K562 (cell line): Measurements from ENCODE around the gene HAPLN3. TPM values are rescaled to one million over a fixed set of nuclear protein-coding genes. Genes with fewer than 3 reads are reported as not detected.

Experiments
- ATAC-seq: fragments of 200-7000 bp; cut with Tn5 transposase; 3 replicates; pipeline ENCODE4 v1.9.1; 2020; ENCODE audit warnings: moderate library complexity
- BruUV-seq: library from RNA; stranded (reverse); fragments of 400-500 nt; replicated peaks from 2 replicates; lab custom pipeline; 2021; lab: Mats Ljungman, UMichigan
- CTCF ChIA-PET: fragments of 300-600 bp; formaldehyde crosslinking; extraction: SDS; loops from one replicate; lab custom pipeline; 2021; ENCODE audit warnings: low intra/inter-chr PET ratio; lab: Yijun Ruan, JAX
- POLR2A ChIA-PET: fragments of 300-600, 350-650 bp; sonication (Branson Sonifier 250); formaldehyde crosslinking; extraction: SDS; loops from one replicate; lab custom pipeline; 2021; ENCODE audit warnings: antibody characterized with exemption, inconsistent platforms; lab: Yijun Ruan, JAX
- DNase-seq, 4 experiments: peaks; one replicate each; pipeline versions ENCODE4 v3.0.0 to v3.0.0-alpha.2; 2011 to 2018; ENCODE audit warnings: low spot score in 3 of 4, mixed read lengths in 3 of 4; ENCODE audit errors: extremely low read depth in 1 of 4
- FAIRE-seq: peaks from 2 replicates; lab custom pipeline; 2011; peaks lifted over from hg19 to GRCh38; lab: Jason Lieb, UNC
- H2AFZ ChIP-seq: 2 replicates; pipeline ENCODE4 v1.6.0; 2011; ENCODE audit warnings: low read depth, low read length, control low read depth, inconsistent platforms
- H3K27ac ChIP-seq: fragments of 200-600 bp; 3 replicates; pipeline ENCODE4 v1.8.0; 2011; ENCODE audit warnings: low read depth, mild to moderate bottlenecking, control low read depth, inconsistent platforms, low read length, moderate library complexity, mixed read lengths; ENCODE audit errors: extremely low read depth
- H3K27me3 ChIP-seq, 2 experiments: fragments of 300-600 bp in 1 of 2; 2 replicates in 1 of 2; 3 replicates in 1 of 2; pipeline versions ENCODE4 v1.6.0 to v1.8.0; 2011; ENCODE audit warnings: inconsistent platforms in 2 of 2, low read length in 2 of 2, mild to moderate bottlenecking in 1 of 2, mixed read lengths in 1 of 2, moderate library complexity in 1 of 2; ENCODE audit not compliant: control insufficient read depth in 2 of 2, insufficient read depth in 2 of 2
- H3K36me3 ChIP-seq: fragments of 300-600 bp; 3 replicates; pipeline ENCODE4 v1.8.0; 2011; ENCODE audit warnings: mild to moderate bottlenecking, low read length, inconsistent platforms; ENCODE audit not compliant: control insufficient read depth, insufficient read depth
- H3K4me1 ChIP-seq, 2 experiments: fragments of 200-600 bp in 1 of 2; replicated peaks in 1 of 2; 2 replicates in 1 of 2; 3 replicates in 1 of 2; pipeline versions ENCODE4 v1.5.1 to v1.8.0; 2011; ENCODE audit warnings: inconsistent platforms in 2 of 2, low read length in 2 of 2, mild to moderate bottlenecking in 1 of 2, mixed read lengths in 1 of 2, moderate library complexity in 1 of 2; ENCODE audit not compliant: control insufficient read depth in 2 of 2, insufficient read depth in 2 of 2
- H3K4me2 ChIP-seq: 2 replicates; pipeline ENCODE4 v1.6.1; 2011; ENCODE audit warnings: low read length, control low read depth, inconsistent platforms, mixed read lengths; ENCODE audit not compliant: insufficient read depth
- H3K4me3 ChIP-seq: fragments of 200-600 bp; sonication (generic), shearing (Covaris generic); 2 replicates; pipeline ENCODE4 v1.5.1; 2016; ENCODE audit warnings: control low read depth, inconsistent platforms
- H3K79me2 ChIP-seq: fragments of 200-600 bp; 3 replicates; pipeline ENCODE4 v1.8.0; 2011; ENCODE audit warnings: low read length, inconsistent platforms; ENCODE audit not compliant: control insufficient read depth, insufficient read depth
- H3K9ac ChIP-seq, 2 experiments: 2 replicates each; pipeline versions ENCODE4 v1.6.0 to v1.6.1; 2011; ENCODE audit warnings: low read depth in 2 of 2, low read length in 2 of 2, control low read depth in 1 of 2, inconsistent platforms in 1 of 2, mild to moderate bottlenecking in 1 of 2, mixed read lengths in 1 of 2; ENCODE audit not compliant: insufficient read depth in 1 of 2
- H3K9me1 ChIP-seq: one replicate; pipeline ENCODE4 v1.6.0; 2011; ENCODE audit warnings: inconsistent platforms, mild to moderate bottlenecking, low read length, moderate library complexity; ENCODE audit not compliant: control insufficient read depth, insufficient read depth
- H3K9me3 ChIP-seq: replicated peaks from 2 replicates; pipeline ENCODE4 v1.5.1; 2011; ENCODE audit warnings: low read depth, low read length, inconsistent platforms; ENCODE audit not compliant: control insufficient read depth, insufficient read depth
- H4K20me1 ChIP-seq: replicated peaks from 2 replicates; pipeline ENCODE4 v1.6.1; 2011; ENCODE audit warnings: low read length, inconsistent platforms, mixed read lengths; ENCODE audit not compliant: control insufficient read depth, insufficient read depth
- ATF4 ChIP-seq: fragments of 450-650 bp; formaldehyde crosslinking; IDR thresholded peaks from 2 replicates; pipeline ENCODE4 v1.4.0; 2022; ENCODE audit warnings: mild to moderate bottlenecking, moderate library complexity
- HDAC8 ChIP-seq: fragments of 450-650 bp; IDR thresholded peaks from 2 replicates; pipeline ENCODE4 v1.6.1; 2016; ENCODE audit warnings: mild to moderate bottlenecking, missing genetic modification characterization, moderate library complexity, missing compliant biosample characterization
- MAFK ChIP-seq: IDR thresholded peaks from 2 replicates; pipeline ENCODE4 v1.6.1; 2011; ENCODE audit warnings: low read length, improper control_type of control experiment
- MCM2 ChIP-seq: fragments of 450-650 bp; IDR thresholded peaks from 2 replicates; pipeline ENCODE4 v1.6.1; 2017; ENCODE audit warnings: low read depth, mild to moderate bottlenecking
- MEIS2 ChIP-seq: fragments of 450-650 bp; IDR thresholded peaks from 2 replicates; pipeline ENCODE4 v1.6.1; 2014; ENCODE audit warnings: mild to moderate bottlenecking; ENCODE audit not compliant: partially characterized antibody
- POLR2A ChIP-seq: fragments of 450-650 bp; conservative IDR thresholded peaks from 2 replicates; pipeline ENCODE4 v1.6.1; 2016
- RBM17 ChIP-seq: fragments of 200-400 bp; formaldehyde crosslinking; IDR thresholded peaks from 2 replicates; pipeline ENCODE4 v1.6.1; 2017; ENCODE audit warnings: low read depth, mild to moderate bottlenecking, low read length, borderline replicate concordance
- TCF3 ChIP-seq: sonication (generic); formaldehyde crosslinking; IDR thresholded peaks from 2 replicates; pipeline ENCODE4 v1.4.0; 2020; ENCODE audit warnings: mild to moderate bottlenecking, missing genetic modification reagents
- THAP12 ChIP-seq: fragments of 250-450 bp; sonication (Bioruptor Pico); IDR thresholded peaks from 2 replicates; pipeline ENCODE4 v1.9.0; 2021; ENCODE audit warnings: mild to moderate bottlenecking, inconsistent platforms
- XRCC4 ChIP-seq: IDR thresholded peaks from one replicate; pipeline ENCODE4 v1.6.1; 2011; ENCODE audit not compliant: insufficient read depth, insufficient read length; ENCODE audit errors: extremely low read depth
- ZFP1 ChIP-seq: fragments of 450-650 bp; formaldehyde crosslinking; IDR thresholded peaks from 2 replicates; pipeline ENCODE4 v1.4.0; 2020; ENCODE audit warnings: mild to moderate bottlenecking, mixed read lengths
- ZNF778 ChIP-seq: fragments of 450-650 bp; formaldehyde crosslinking; IDR thresholded peaks from 2 replicates; pipeline ENCODE4 v1.4.0; 2020; ENCODE audit warnings: mild to moderate bottlenecking, moderate library complexity
- WGBS: fragments of 100-300 bp; shearing (Covaris generic); methylation state at CpG from one replicate; pipeline ENCODE4 v1.1.6; 2016; ENCODE audit warnings: low coverage, mixed read lengths; ENCODE audit not compliant: insufficient coverage; ENCODE audit errors: missing lambda C conversion rate; 5-methylcytosine and 5-hydroxymethylcytosine counted together
- in situ Hi-C: fragments of 300-500 bp; cut with MboI; formaldehyde crosslinking; loops from 4 replicates; pipeline ENCODE4 v1.15.0; 2018; ENCODE audit warnings: inconsistent platforms, mixed read lengths
- intact Hi-C: fragments of 100-400 bp; cut with micrococcal nuclease; formaldehyde crosslinking; loops from 2 replicates; pipeline ENCODE4 v1.14.2; 2022
- polyA plus RNA-seq, 8 experiments: library from polyadenylated mRNA; depleted of rRNA in 4 of 8; stranded (reverse) in 5 of 8; unstranded in 3 of 8; fragments of >200 nt; fragmentation: Nextera tagmentation in 2 of 8; fragmentation: Illumina TruSeq in 1 of 8; extraction: Ambion mirVana in 2 of 8; extraction: Trizol in 1 of 8; gene quantifications; 2 replicates each; pipeline versions ENCODE4 v1.2.1 to v1.2.3, GENCODE V29; 2011 to 2014; ENCODE audit warnings: inconsistent platforms in 1 of 8, missing spikeins in 1 of 8
- total RNA-seq, 7 experiments: library from RNA; depleted of rRNA in 6 of 7; stranded (reverse); fragments of >200 nt in 6 of 7; fragmentation: Illumina TruSeq in 2 of 7; extraction: Trizol in 2 of 7; gene quantifications; 2 replicates each; pipeline versions ENCODE4 v1.2.1 to v1.2.3, GENCODE V29; 2011 to 2021; ENCODE audit warnings: low replicate concordance in 1 of 7
- TF ChIP-seq, protein P1 (sequence below): sonication (generic); formaldehyde crosslinking; IDR thresholded peaks from 2 replicates; pipeline ENCODE4 v1.8.1; 2022; ENCODE audit warnings: missing genetic modification reagents
- TF ChIP-seq, protein P2 (sequence below): sonication (generic); formaldehyde crosslinking; IDR thresholded peaks from 2 replicates; pipeline ENCODE4 v1.8.1; 2023; ENCODE audit warnings: mild to moderate bottlenecking, missing genetic modification reagents
- TF ChIP-seq, protein P3 (sequence below): fragments of 450-650 bp; IDR thresholded peaks from 2 replicates; pipeline ENCODE4 v1.6.1; 2016; ENCODE audit warnings: antibody characterized with exemption

The HAPLN3 gene
- total and polyA plus RNA-seq, 9 of the 15 experiments (the other 6 are each of a cell fraction or from before 2014, with no cell fraction given) = 0.04 to 2.4 (median 0.65) TPM

DNA sequence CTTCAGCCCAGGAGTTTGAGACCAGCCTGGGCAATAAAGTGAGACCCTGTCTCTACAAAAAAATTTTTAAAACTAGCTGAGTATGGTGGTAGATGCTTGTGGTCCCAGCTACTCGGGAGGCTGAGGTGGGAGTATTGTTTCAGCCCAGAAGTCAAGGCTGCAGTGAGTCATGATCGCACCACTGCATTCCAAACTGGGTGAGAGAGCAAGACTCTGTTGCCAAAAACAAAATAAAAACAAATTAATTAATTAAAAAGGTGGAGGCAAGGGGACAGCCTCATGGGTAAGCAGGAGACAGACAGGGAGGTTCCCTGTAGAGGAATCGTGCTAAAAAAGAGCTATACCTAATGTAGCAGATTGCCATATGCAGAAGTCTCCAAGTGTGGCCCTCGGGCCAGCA, 12.6 kb downstream of the HAPLN3 start:
- ChIA-PET POLR2A (interaction anchor here (1.1 kb wide), 1 partner anchor 9 kb away, joined by 3 read pairs; no protein-coding TSS in a partner anchor), CTCF (no interaction called here)
- Histone ChIP-seq H3K9me1 (no peaks in the 10 kb centered on the region), H3K27ac (no peak overlapping the region), H3K27me3 (peaks cover 0 to 13% of the 10 kb centered on the region in 2 experiments; a peak in 2 of 5 replicates), H3K4me3 (no peak overlapping the region), H3K36me3 (no peaks in the 10 kb centered on the region), H4K20me1 (no peaks in the 10 kb centered on the region; the same call in 1 of the 2 replicates), H3K9ac (no peak overlapping the region), H3K79me2 (no peaks in the 10 kb centered on the region), H3K9me3 (no peaks in the 10 kb centered on the region), H2AFZ (no peak overlapping the region), H3K4me1 (peaks cover 0 to 17% of the 10 kb centered on the region in 2 experiments; a peak in 1 of 5 replicates), H3K4me2 (no peak overlapping the region)
- FAIRE-seq = no peak
- no peak for DNase-seq
- intact Hi-C loops = no loop called here
- in situ Hi-C loops = loop anchor here (10.0 kb wide), 1 partner anchor 292 kb away; no protein-coding TSS in a partner anchor
- ATAC-seq = no peak
- no TSS peak for BruUV-seq
- 33% methylated on average over 3 of the region's 4 CpGs for WGBS
- no peak for TF ChIP-seq POLR2A
- no peak for TF ChIP-seq TCF3 (CRISPR knock-in tag)
- TF ChIP-seq, protein P1, sequence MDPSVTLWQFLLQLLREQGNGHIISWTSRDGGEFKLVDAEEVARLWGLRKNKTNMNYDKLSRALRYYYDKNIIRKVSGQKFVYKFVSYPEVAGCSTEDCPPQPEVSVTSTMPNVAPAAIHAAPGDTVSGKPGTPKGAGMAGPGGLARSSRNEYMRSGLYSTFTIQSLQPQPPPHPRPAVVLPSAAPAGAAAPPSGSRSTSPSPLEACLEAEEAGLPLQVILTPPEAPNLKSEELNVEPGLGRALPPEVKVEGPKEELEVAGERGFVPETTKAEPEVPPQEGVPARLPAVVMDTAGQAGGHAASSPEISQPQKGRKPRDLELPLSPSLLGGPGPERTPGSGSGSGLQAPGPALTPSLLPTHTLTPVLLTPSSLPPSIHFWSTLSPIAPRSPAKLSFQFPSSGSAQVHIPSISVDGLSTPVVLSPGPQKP (CRISPR knock-in tag) = no peak
- TF ChIP-seq MEIS2 = no peak
- no peak for TF ChIP-seq THAP12 (CRISPR knock-in tag)
- no peak for TF ChIP-seq ATF4 (CRISPR knock-in tag)
- TF ChIP-seq XRCC4 = no peak
- TF ChIP-seq, protein P2, sequence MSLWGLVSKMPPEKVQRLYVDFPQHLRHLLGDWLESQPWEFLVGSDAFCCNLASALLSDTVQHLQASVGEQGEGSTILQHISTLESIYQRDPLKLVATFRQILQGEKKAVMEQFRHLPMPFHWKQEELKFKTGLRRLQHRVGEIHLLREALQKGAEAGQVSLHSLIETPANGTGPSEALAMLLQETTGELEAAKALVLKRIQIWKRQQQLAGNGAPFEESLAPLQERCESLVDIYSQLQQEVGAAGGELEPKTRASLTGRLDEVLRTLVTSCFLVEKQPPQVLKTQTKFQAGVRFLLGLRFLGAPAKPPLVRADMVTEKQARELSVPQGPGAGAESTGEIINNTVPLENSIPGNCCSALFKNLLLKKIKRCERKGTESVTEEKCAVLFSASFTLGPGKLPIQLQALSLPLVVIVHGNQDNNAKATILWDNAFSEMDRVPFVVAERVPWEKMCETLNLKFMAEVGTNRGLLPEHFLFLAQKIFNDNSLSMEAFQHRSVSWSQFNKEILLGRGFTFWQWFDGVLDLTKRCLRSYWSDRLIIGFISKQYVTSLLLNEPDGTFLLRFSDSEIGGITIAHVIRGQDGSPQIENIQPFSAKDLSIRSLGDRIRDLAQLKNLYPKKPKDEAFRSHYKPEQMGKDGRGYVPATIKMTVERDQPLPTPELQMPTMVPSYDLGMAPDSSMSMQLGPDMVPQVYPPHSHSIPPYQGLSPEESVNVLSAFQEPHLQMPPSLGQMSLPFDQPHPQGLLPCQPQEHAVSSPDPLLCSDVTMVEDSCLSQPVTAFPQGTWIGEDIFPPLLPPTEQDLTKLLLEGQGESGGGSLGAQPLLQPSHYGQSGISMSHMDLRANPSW = no peak
- no peak for TF ChIP-seq MCM2
- TF ChIP-seq HDAC8 (tag) = no peak
- no peak for TF ChIP-seq ZFP1 (CRISPR knock-in tag)
- TF ChIP-seq MAFK = no peak
- TF ChIP-seq ZNF778 = no peak
- no peak for TF ChIP-seq RBM17
- TF ChIP-seq, protein P3, sequence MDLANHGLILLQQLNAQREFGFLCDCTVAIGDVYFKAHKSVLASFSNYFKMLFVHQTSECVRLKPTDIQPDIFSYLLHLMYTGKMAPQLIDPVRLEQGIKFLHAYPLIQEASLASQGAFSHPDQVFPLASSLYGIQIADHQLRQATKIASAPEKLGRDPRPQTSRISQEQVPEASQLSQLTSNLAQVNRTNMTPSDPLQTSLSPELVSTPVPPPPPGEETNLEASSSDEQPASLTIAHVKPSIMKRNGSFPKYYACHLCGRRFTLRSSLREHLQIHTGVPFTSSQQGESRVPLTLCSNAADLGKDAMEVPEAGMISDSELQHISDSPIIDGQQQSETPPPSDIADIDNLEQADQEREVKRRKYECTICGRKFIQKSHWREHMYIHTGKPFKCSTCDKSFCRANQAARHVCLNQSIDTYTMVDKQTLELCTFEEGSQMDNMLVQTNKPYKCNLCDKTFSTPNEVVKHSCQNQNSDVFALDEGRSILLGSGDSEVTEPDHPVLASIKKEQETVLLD = no peak
